G401 (cell line): ENCODE results near the gene DNAJC12. TPM values are rescaled to one million over a fixed set of nuclear protein-coding genes. Genes with fewer than 3 reads are reported as not detected.
"Not testable (repeated sequence)": the region's sequence is repeated elsewhere in the genome, so short reads cannot be mapped to it uniquely, and the experiment has no call there.

Source experiments
- DNase-seq: peaks from one replicate; pipeline ENCODE4 v3.0.0-alpha.2; 2015; ENCODE audit warnings: low spot score
- in situ Hi-C: cut with HindIII; loops from 2 replicates; pipeline ENCODE4 v1.10.0; 2016; ENCODE audit warnings: low sequenced_read_pairs, mixed read lengths
- total RNA-seq: library from RNA; depleted of rRNA; stranded (reverse); fragments of >200 nt; shearing (Covaris generic); gene quantifications from 2 replicates; pipeline ENCODE4 v1.2.3, GENCODE V29; 2014; rRNA removed

The DNAJC12 gene
- 1.1 and 15.8 TPM in 2 replicates for total RNA-seq

- in situ Hi-C loops, result no loop called here
- DNase-seq, result peak; percentile 97
Measured at GRCh38 chr10:67837541-67838314, at the start of gene DNAJC12. Gene DNAJC12 (minus strand): TSS chr10:67838188. CDS start chr10:67838011, 177 bp downstream.

- in situ Hi-C loops, result no loop called here
- peak; percentile 67 for DNase-seq
Measured at GRCh38 chr10:67884842-67885670, 47.1 kb upstream of the DNAJC12 start.

- peak; percentile 94 for DNase-seq
- in situ Hi-C loops, result no loop called here
Measured at GRCh38 chr10:67884313-67884841, 46.4 kb upstream of the DNAJC12 start, which contains the start of gene SIRT1. Gene SIRT1 (plus strand): TSS chr10:67884656. CDS start chr10:67884722, 66 bp downstream.

- DNase-seq, result no peak
Measured at GRCh38 chr10:67883710-67884312, 45.8 kb upstream of the DNAJC12 start.

GRCh38 chr10:67878133-67878532 lies 40.1 kb upstream of the DNAJC12 start:
- no peak for DNase-seq
- in situ Hi-C loops, result no loop called here

More at GRCh38 chr10:67883710-67884312, 45.8 kb upstream of the DNAJC12 start:
- in situ Hi-C loops, result no loop called here

GRCh38 chr10:67877421-67877820 lies 39.4 kb upstream of the DNAJC12 start:
- in situ Hi-C loops, DNase-seq: not testable (repeated sequence)

- in situ Hi-C loops, result no loop called here
- DNase-seq, result no peak
Measured at GRCh38 chr10:67875340-67876238, 37.6 kb upstream of the DNAJC12 start.

- in situ Hi-C loops, result no loop called here
- DNase-seq, result no peak
Measured at GRCh38 chr10:67869996-67870395, 32.0 kb upstream of the DNAJC12 start.

- in situ Hi-C loops, result no loop called here
- DNase-seq, result no peak
Measured at GRCh38 chr10:67868132-67868531, 30.1 kb upstream of the DNAJC12 start.

GRCh38 chr10:67864607-67865371 lies 26.8 kb upstream of the DNAJC12 start:
- no peak for DNase-seq
- in situ Hi-C loops, result no loop called here

- DNase-seq, result no peak
- in situ Hi-C loops, result no loop called here
Measured at GRCh38 chr10:67863094-67863493, 25.1 kb upstream of the DNAJC12 start.

GRCh38 chr10:67861750-67862432 lies 23.9 kb upstream of the DNAJC12 start:
- no peak for DNase-seq
- in situ Hi-C loops, result no loop called here

GRCh38 chr10:67858971-67859370 lies 21.0 kb upstream of the DNAJC12 start:
- in situ Hi-C loops, result no loop called here
- no peak for DNase-seq

- in situ Hi-C loops, result no loop called here
- DNase-seq, result no peak
Measured at GRCh38 chr10:67853512-67853911, 15.5 kb upstream of the DNAJC12 start.

GRCh38 chr10:67852761-67853160 lies 14.8 kb upstream of the DNAJC12 start:
- no peak for DNase-seq
- in situ Hi-C loops, result no loop called here

GRCh38 chr10:67851186-67851585 lies 13.2 kb upstream of the DNAJC12 start:
- in situ Hi-C loops, result no loop called here
- no peak for DNase-seq

GRCh38 chr10:67849331-67850011 lies 11.5 kb upstream of the DNAJC12 start:
- in situ Hi-C loops, result no loop called here
- DNase-seq, result peak; percentile 97
